ENCODE data around the gene SMIM11.

- TF ChIP-seq CTCF (IDR thresholded peaks at IDR 0.05; ENCODE audit: low read depth, low read length): no peak
- no peak for TF ChIP-seq EZH2phosphoT487 (IDR thresholded peaks at IDR 0.05; ENCODE audit: low read depth)
Observed at GRCh38 chr21:34369741-34370140, 5.6 kb upstream of the SMIM11 start.
